H1 (cell line): ENCODE measurements around the gene KLHL21. TPM values are rescaled to one million over a fixed set of nuclear protein-coding genes. Genes with fewer than 3 reads are reported as not detected.

Experiments
- CTCF ChIA-PET: fragments of 300-600 bp; sonication (Branson Sonifier 250); formaldehyde crosslinking; loops from one replicate; lab custom pipeline; 2021; ENCODE audit not compliant: partially characterized antibody; lab: Charles Lee
- POLR2A ChIA-PET: fragments of 300-600 bp; sonication (Branson Sonifier 250); formaldehyde crosslinking; loops from one replicate; lab custom pipeline; 2021; ENCODE audit warnings: inconsistent platforms; ENCODE audit not compliant: partially characterized antibody; lab: Charles Lee
- DNase-seq, 2 experiments: peaks; one replicate each; pipeline versions ENCODE4 v3.0.0 to v3.0.0-alpha.2; 2010 to 2022; ENCODE audit warnings: low spot score in 2 of 2, low read depth in 1 of 2, mixed read lengths in 1 of 2
- FAIRE-seq: peaks from 2 replicates; lab custom pipeline; 2011; peaks lifted over from hg19 to GRCh38; lab: Jason Lieb, UNC
- H2AFZ ChIP-seq: 2 replicates; pipeline ENCODE4 v1.8.1; 2012; ENCODE audit warnings: low read length, inconsistent platforms
- H2AK5ac ChIP-seq: 2 replicates; pipeline ENCODE4 v1.6.1; 2013; ENCODE audit warnings: low read depth, low read length
- H2BK120ac ChIP-seq: replicated peaks from 2 replicates; pipeline ENCODE3; 2013; ENCODE audit warnings: low read depth, low read length, inconsistent platforms
- H2BK12ac ChIP-seq: 2 replicates; pipeline ENCODE4 v1.6.1; 2013; ENCODE audit warnings: low read depth, low read length
- H2BK15ac ChIP-seq: 2 replicates; pipeline ENCODE4 v1.6.1; 2013; ENCODE audit warnings: low read length
- H2BK20ac ChIP-seq: 2 replicates; pipeline ENCODE4 v1.6.1; 2013; ENCODE audit warnings: low read length
- H2BK5ac ChIP-seq: 2 replicates; pipeline ENCODE4 v1.6.1; 2013; ENCODE audit warnings: low read depth, low read length
- H3K14ac ChIP-seq: 2 replicates; pipeline ENCODE4 v1.6.1; 2013; ENCODE audit warnings: inconsistent platforms; ENCODE audit not compliant: insufficient read length
- H3K18ac ChIP-seq: 2 replicates; pipeline ENCODE4 v1.6.1; 2013; ENCODE audit warnings: low read length; ENCODE audit errors: extremely low read depth
- H3K23ac ChIP-seq: 2 replicates; pipeline ENCODE4 v1.6.1; 2013; ENCODE audit warnings: inconsistent platforms; ENCODE audit not compliant: insufficient read length
- H3K23me2 ChIP-seq: 2 replicates; pipeline ENCODE4 v1.6.1; 2013; ENCODE audit warnings: low read depth, low read length
- H3K27ac ChIP-seq: 2 replicates; pipeline ENCODE4 v1.6.1; 2011; ENCODE audit warnings: low read depth, low read length, inconsistent platforms
- H3K27me3 ChIP-seq, 4 experiments: replicated peaks in 1 of 4; 1 replicate in 1 of 4; 2 replicates in 3 of 4; pipeline versions ENCODE4 v1.6.1 to v1.8.1; 2011 to 2013; ENCODE audit warnings: low read length in 3 of 4, mild to moderate bottlenecking in 3 of 4, inconsistent platforms in 2 of 4, mixed read lengths in 2 of 4, moderate library complexity in 1 of 4; ENCODE audit not compliant: control insufficient read depth in 3 of 4, insufficient read depth in 3 of 4; ENCODE audit errors: extremely low read depth in 1 of 4
- H3K36me3 ChIP-seq, 4 experiments: 2 replicates each; pipeline versions ENCODE4 v1.6.1 to v1.8.1; 2011 to 2013; ENCODE audit warnings: mild to moderate bottlenecking in 4 of 4, low read length in 3 of 4, moderate library complexity in 2 of 4, control low read depth in 1 of 4, inconsistent platforms in 1 of 4; ENCODE audit not compliant: insufficient read depth in 4 of 4, control insufficient read depth in 2 of 4
- H3K4ac ChIP-seq: replicated peaks from 2 replicates; pipeline ENCODE3; 2013; ENCODE audit warnings: low read length, low read depth, mixed read lengths, inconsistent platforms; ENCODE audit not compliant: insufficient read length
- H3K4me1 ChIP-seq, 4 experiments: replicated peaks in 1 of 4; 1 replicate in 1 of 4; 2 replicates in 3 of 4; pipeline versions ENCODE4 v1.6.1 to v1.8.1; 2011 to 2013; ENCODE audit warnings: low read length in 3 of 4, inconsistent platforms in 2 of 4, mixed read lengths in 1 of 4; ENCODE audit not compliant: insufficient read depth in 4 of 4, control insufficient read depth in 3 of 4
- H3K4me2 ChIP-seq, 2 experiments: 2 replicates each; pipeline versions ENCODE4 v1.6.1 to v1.8.1; 2011 to 2013; ENCODE audit warnings: low read depth in 2 of 2, low read length in 2 of 2, control low read depth in 1 of 2, inconsistent platforms in 1 of 2, mild to moderate bottlenecking in 1 of 2; ENCODE audit not compliant: insufficient read depth in 1 of 2
- H3K4me3 ChIP-seq, 4 experiments: fragments of 200-600, 300-600 bp in 1 of 4; sonication (generic), shearing (Covaris generic), sonication (Bioruptor Twin) in 1 of 4; 2 replicates each; pipeline versions ENCODE4 v1.5.1 to v1.8.1; 2011 to 2016; ENCODE audit warnings: low read length in 4 of 4, low read depth in 3 of 4, control low read depth in 2 of 4, inconsistent platforms in 2 of 4, mild to moderate bottlenecking in 2 of 4, mixed read lengths in 1 of 4, moderate library complexity in 1 of 4; ENCODE audit not compliant: insufficient read depth in 2 of 4; ENCODE audit errors: extremely low read depth in 1 of 4
- H3K56ac ChIP-seq: replicated peaks from 2 replicates; pipeline ENCODE3; 2013; ENCODE audit warnings: low read depth, mild to moderate bottlenecking, mixed read lengths, low read length, inconsistent platforms; ENCODE audit not compliant: insufficient read length
- H3K79me1 ChIP-seq: 2 replicates; pipeline ENCODE4 v1.6.1; 2013; ENCODE audit warnings: low read depth, low read length, control low read depth
- H3K79me2 ChIP-seq, 2 experiments: 2 replicates each; pipeline versions ENCODE4 v1.6.1 to v1.8.1; 2012 to 2013; ENCODE audit warnings: low read length in 2 of 2, mild to moderate bottlenecking in 2 of 2, inconsistent platforms in 1 of 2; ENCODE audit not compliant: insufficient read depth in 2 of 2, control insufficient read depth in 1 of 2
- H3K9ac ChIP-seq, 4 experiments: replicated peaks in 1 of 4; 1 replicate in 1 of 4; 2 replicates in 3 of 4; pipeline versions ENCODE4 v1.6.1 to v1.8.1; 2011 to 2013; ENCODE audit warnings: low read depth in 3 of 4, low read length in 3 of 4, control low read depth in 2 of 4, mild to moderate bottlenecking in 2 of 4, moderate library complexity in 2 of 4, inconsistent platforms in 1 of 4; ENCODE audit errors: extremely low read depth in 1 of 4
- H3K9me3 ChIP-seq, 2 experiments: 2 replicates each; pipeline versions ENCODE4 v1.6.1 to v1.8.1; 2012 to 2013; ENCODE audit warnings: mild to moderate bottlenecking in 2 of 2, moderate library complexity in 2 of 2, control low read depth in 1 of 2, inconsistent platforms in 1 of 2, low read depth in 1 of 2, low read length in 1 of 2, mixed read lengths in 1 of 2; ENCODE audit not compliant: insufficient read depth in 2 of 2
- H4K20me1 ChIP-seq, 2 experiments: replicated peaks in 1 of 2; 2 replicates each; pipeline versions ENCODE3 to v1.8.1; 2011 to 2013; ENCODE audit warnings: inconsistent platforms in 2 of 2, low read length in 2 of 2, mild to moderate bottlenecking in 1 of 2; ENCODE audit not compliant: insufficient read depth in 2 of 2, control insufficient read depth in 1 of 2
- H4K5ac ChIP-seq: 2 replicates; pipeline ENCODE4 v1.6.1; 2013; ENCODE audit warnings: low read length, low read depth, mixed read lengths, inconsistent platforms; ENCODE audit not compliant: insufficient read length
- H4K8ac ChIP-seq: 2 replicates; pipeline ENCODE4 v1.8.0; 2013; ENCODE audit warnings: mild to moderate bottlenecking, moderate library complexity, low read length, inconsistent platforms; ENCODE audit not compliant: insufficient read depth; ENCODE audit errors: extremely low read depth
- H4K91ac ChIP-seq: replicated peaks from 2 replicates; pipeline ENCODE3; 2013; ENCODE audit warnings: low read length, mixed read lengths, inconsistent platforms; ENCODE audit not compliant: insufficient read length
- BRCA1 ChIP-seq: IDR thresholded peaks from 2 replicates; pipeline ENCODE4 v1.6.1; 2012; ENCODE audit warnings: low read depth, low read length, improper control_type of control experiment
- EGR1 ChIP-seq: IDR thresholded peaks from 2 replicates; pipeline ENCODE4 v1.6.1; 2011; ENCODE audit warnings: low read depth, low read length, borderline replicate concordance
- GABPA ChIP-seq: IDR thresholded peaks from 2 replicates; pipeline ENCODE4 v1.6.1; 2011; ENCODE audit warnings: mild to moderate bottlenecking, low read length, moderate library complexity, borderline replicate concordance; ENCODE audit not compliant: insufficient read depth
- KDM4A ChIP-seq: IDR thresholded peaks from one replicate; pipeline ENCODE4 v1.7.1; 2012; ENCODE audit warnings: low read depth, mild to moderate bottlenecking, moderate library complexity, low read length, inconsistent platforms; ENCODE audit not compliant: severe bottlenecking
- POU5F1 ChIP-seq: IDR thresholded peaks from 2 replicates; pipeline ENCODE4 v1.6.1; 2011; ENCODE audit warnings: low read depth, mild to moderate bottlenecking, low read length, moderate library complexity
- RXRA ChIP-seq: IDR thresholded peaks from 2 replicates; pipeline ENCODE4 v1.6.1; 2011; ENCODE audit warnings: low read depth, mild to moderate bottlenecking, low read length, moderate library complexity; ENCODE audit not compliant: insufficient read depth
- SIX5 ChIP-seq: IDR thresholded peaks from 2 replicates; pipeline ENCODE4 v1.6.1; 2011; ENCODE audit warnings: mild to moderate bottlenecking, low read depth, low read length
- USF2 ChIP-seq: IDR thresholded peaks from 2 replicates; pipeline ENCODE4 v1.6.1; 2011; ENCODE audit warnings: low read length, improper control_type of control experiment
- ZNF274 ChIP-seq: IDR thresholded peaks from 2 replicates; pipeline ENCODE4 v1.7.0; 2012; ENCODE audit warnings: low read length, borderline replicate concordance; ENCODE audit errors: extremely low read depth
- WGBS, 2 experiments: shearing (Covaris generic) in 1 of 2; methylation state at CpG; one replicate each; pipeline versions ENCODE4 v1.1.6 to v1.1.7; 2013 to 2015; ENCODE audit warnings: low lambda C conversion rate in 2 of 2, mixed read lengths in 2 of 2, inconsistent platforms in 1 of 2, low coverage in 1 of 2, missing lambda C conversion rate in 1 of 2; ENCODE audit not compliant: insufficient replicate concordance in 2 of 2, insufficient coverage in 1 of 2, insufficient read length in 1 of 2; ENCODE audit errors: extremely low coverage in 1 of 2, missing lambda C conversion rate in 1 of 2; 5-methylcytosine and 5-hydroxymethylcytosine counted together
- polyA plus RNA-seq, 7 experiments: library from polyadenylated mRNA; depleted of rRNA in 3 of 7; stranded (reverse) in 5 of 7; unstranded in 2 of 7; fragments of >200 nt in 5 of 7; fragments of 200-250 nt in 2 of 7; gene quantifications; 1 replicate in 5 of 7; 2 replicates in 1 of 7; 4 replicates in 1 of 7; pipeline versions ENCODE4 v1.2.1 to v1.2.3, GENCODE V29; 2011 to 2013; ENCODE audit warnings: missing spikeins in 2 of 7, mixed read lengths in 2 of 7
- total RNA-seq: library from RNA; stranded (reverse); fragmentation: NEBNext Ultra II Directional; extraction: Animal tissue kit (Norgen Biotek cat#: 25700); gene quantifications from 2 replicates; pipeline ENCODE4 v1.2.1, GENCODE V29; 2021

KLHL21 gene
- total and polyA plus RNA-seq, 2 of the 8 experiments (the other 6 are each of a cell fraction or from before 2014, with no cell fraction given) = 11.9 to 22.3 TPM

DNA sequence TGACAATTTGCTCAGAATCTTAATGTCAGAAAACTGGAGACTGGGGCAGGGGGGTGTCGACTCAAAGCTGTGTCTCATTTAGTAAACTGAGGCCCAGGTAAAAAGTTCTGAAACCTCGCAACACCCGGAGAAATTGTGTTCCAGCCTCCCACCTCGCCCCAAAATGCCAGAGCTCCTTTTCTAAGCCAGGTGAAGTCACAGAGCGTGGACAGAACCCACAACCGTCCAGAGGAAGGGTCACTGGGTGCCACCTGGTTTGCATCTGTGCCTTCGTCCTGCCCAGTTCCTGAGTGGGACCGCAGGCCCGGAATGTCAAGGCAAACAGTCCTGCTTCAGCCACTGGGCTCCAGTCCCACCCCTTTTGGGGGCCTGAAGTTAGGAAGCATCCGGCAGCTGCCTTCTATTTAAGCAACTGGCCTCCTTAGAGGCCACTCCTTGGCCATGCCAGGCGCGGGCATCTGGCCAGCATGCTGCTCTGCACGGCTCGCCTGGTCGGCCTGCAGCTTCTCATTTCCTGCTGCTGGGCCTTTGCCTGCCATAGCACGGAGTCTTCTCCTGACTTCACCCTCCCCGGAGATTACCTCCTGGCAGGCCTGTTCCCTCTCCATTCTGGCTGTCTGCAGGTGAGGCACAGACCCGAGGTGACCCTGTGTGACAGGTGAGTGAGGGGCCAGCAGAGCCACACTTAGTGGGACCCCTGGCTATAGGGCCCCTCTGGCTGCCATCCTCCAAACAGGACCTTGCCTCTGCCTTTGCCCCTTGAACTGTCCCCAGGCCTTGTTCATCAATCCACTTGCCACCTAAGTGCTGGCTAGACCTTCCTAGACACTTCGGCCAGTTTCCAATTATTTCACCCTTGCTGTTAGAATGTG lies 47.5 kb downstream of the KLHL21 start, which contains the start of gene TAS1R1:
TSS of gene TAS1R1 (plus strand) at position 401 of the 872 bp plus-strand sequence. CDS start at position 468, 67 bp downstream.
- POLR2A ChIA-PET = interaction anchor here (0.7 to 5.2 kb wide), 14 partner anchors 8 to 1874 kb away, joined by 3 to 46 read pairs (median 4); partner anchors contain the start of gene KLHL21
- FAIRE-seq = no peak
- TF ChIP-seq EGR1 (no peak), SIX5 (no peak), BRCA1 (no peak), KDM4A (no peak), USF2 (no peak), ZNF274 (no peak), RXRA (no peak), POU5F1 (no peak), GABPA (no peak)

More for the DNA sequence above, 47.5 kb downstream of the KLHL21 start, which contains the start of gene TAS1R1:
- H4K20me1 ChIP-seq = peaks cover 3 to 4% of the 10 kb centered on the region in 2 experiments
- H3K4me2 ChIP-seq = peak within 1 kb of the TSS; percentile 71 to 78
- peak within 1 kb of the TSS; percentile 47 for H2AFZ ChIP-seq
- no peak for DNase-seq
- WGBS, 2 experiments = 91% methylated on average over 19 of the region's 19 CpGs; no CpG with 5 or more reads in 1 of the 2 experiments
- H3K9ac ChIP-seq = peak within 1 kb of the TSS; percentile 62 to 100 (median 95)
- CTCF ChIA-PET = interaction anchor here (0.6 to 3.4 kb wide), 23 partner anchors 9 to 1121 kb away, joined by 3 to 23 read pairs (median 4); partner anchors contain the start of gene ZBTB48
- no peaks in the 10 kb centered on the region for H3K9me3 ChIP-seq
- no peaks in the 10 kb centered on the region; the same call in 1 of the 2 replicates for H3K23me2 ChIP-seq
- peaks cover 5% of the 10 kb centered on the region for H3K79me1 ChIP-seq
- H2BK20ac ChIP-seq = no peak within 1 kb of the TSS
- H3K14ac ChIP-seq = no peak within 1 kb of the TSS
- peaks cover 3 to 6% (median 5%) of the 10 kb centered on the region in 4 experiments; a peak in 5 of 7 replicates for H3K4me1 ChIP-seq
- H2BK5ac ChIP-seq = no peak within 1 kb of the TSS; the same call in 1 of the 2 replicates
- peak within 1 kb of the TSS; percentile 66 to 97 (median 90) for H3K4me3 ChIP-seq
- H2AK5ac ChIP-seq = no peak within 1 kb of the TSS
- H3K27me3 ChIP-seq = no peaks in the 10 kb centered on the region
- no peak within 1 kb of the TSS for H3K4ac ChIP-seq
- H3K27ac ChIP-seq = peak within 1 kb of the TSS; percentile 86
- H4K8ac ChIP-seq = peak within 1 kb of the TSS; percentile 96
- peak within 1 kb of the TSS; percentile 1 for H4K91ac ChIP-seq
- H2BK120ac ChIP-seq = no peak within 1 kb of the TSS
- H2BK12ac ChIP-seq = 0 out of 2 replicates have a peak within 1 kb of the TSS, but pooled peaks have one; percentile 78
- H3K36me3 ChIP-seq = peaks cover 0 to 3% (median 2%) of the 10 kb centered on the region in 4 experiments; a peak in 1 of 8 replicates
- H3K23ac ChIP-seq = no peak within 1 kb of the TSS
- H4K5ac ChIP-seq = peak within 1 kb of the TSS; percentile 37
- H3K79me2 ChIP-seq = peaks cover 6 to 23% of the 10 kb centered on the region in 2 experiments
- H3K56ac ChIP-seq = peak within 1 kb of the TSS; percentile 18
- H2BK15ac ChIP-seq = 0 out of 2 replicates have a peak within 1 kb of the TSS, but pooled peaks have one; percentile 81
- no peak within 1 kb of the TSS; the same call in 1 of the 2 replicates for H3K18ac ChIP-seq
